ENCODE data around the gene INPP5A.

- TF ChIP-seq CTCF (IDR thresholded peaks at IDR 0.05) = no peak
- TF ChIP-seq POLR2AphosphoS5 (IDR thresholded peaks at IDR 0.05) = no peak
- no peak for TF ChIP-seq POLR2A (IDR thresholded peaks at IDR 0.05)
- no peak for TF ChIP-seq EP300 (IDR thresholded peaks at IDR 0.05)
Measured at GRCh38 chr10:132712291-132712690, 174.7 kb downstream of the INPP5A start.

All from upper lobe of left lung (tissue), 4 donors.